HG03159 (cell line): ENCODE results near the gene TBC1D25.
A peak's percentile ranks its signal among the peaks of the same experiment; 100 is the strongest.

Experiments used
- ATAC-seq: cut with Tn5 transposase; IDR thresholded peaks from one replicate; pipeline ENCODE4 v1.9.1; 2021; ENCODE audit warnings: mild to moderate bottlenecking, moderate library complexity; ENCODE audit not compliant: unreplicated experiment

The TBC1D25 gene

DNA sequence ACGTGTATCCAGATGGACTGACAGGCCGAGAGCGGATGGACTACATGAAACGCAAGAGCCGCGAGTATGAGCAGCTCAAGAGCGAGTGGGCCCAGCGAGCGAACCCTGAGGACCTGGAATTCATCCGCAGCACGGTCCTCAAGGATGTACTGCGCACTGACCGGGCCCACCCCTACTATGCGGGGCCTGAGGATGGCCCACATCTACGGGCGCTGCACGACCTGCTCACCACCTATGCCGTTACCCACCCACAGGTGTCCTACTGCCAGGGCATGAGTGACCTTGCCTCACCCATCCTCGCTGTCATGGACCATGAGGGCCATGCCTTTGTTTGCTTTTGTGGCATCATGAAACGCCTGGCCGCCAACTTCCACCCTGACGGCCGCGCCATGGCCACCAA is 20.1 kb downstream of the TBC1D25 start:
- ATAC-seq = no peak

DNA sequence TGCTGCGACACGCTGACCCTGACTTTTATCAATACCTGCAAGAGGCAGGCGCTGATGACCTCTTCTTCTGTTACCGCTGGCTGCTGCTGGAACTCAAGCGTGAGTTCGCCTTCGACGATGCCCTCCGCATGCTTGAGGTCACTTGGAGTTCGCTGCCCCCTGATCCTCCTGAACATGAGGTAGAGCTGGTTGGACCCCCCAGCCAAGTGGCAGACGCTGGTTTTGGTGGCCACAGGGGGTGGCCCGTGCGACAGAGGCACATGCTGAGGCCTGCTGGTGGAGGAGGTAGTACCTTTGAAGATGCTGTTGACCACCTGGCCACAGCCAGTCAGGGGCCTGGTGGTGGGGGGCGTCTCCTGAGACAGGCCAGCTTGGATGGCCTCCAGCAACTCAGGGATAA is 20.5 kb downstream of the TBC1D25 start:
- no peak for ATAC-seq

DNA sequence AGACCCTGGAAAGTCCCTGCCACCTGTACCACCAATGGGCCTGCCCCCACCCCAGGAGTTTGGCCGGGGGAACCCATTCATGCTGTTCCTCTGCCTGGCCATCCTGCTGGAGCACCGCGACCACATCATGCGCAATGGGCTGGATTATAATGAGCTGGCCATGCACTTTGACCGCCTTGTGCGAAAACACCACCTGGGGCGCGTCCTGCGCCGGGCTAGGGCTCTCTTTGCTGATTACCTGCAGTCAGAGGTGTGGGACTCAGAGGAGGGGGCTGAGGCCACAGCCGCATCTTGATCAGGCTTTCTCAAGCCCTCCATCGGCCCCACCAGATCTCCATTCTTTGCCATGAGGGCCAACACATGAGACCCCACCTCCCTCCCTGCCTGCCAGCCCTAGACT is 21.2 kb downstream of the TBC1D25 start:
- no peak for ATAC-seq

DNA sequence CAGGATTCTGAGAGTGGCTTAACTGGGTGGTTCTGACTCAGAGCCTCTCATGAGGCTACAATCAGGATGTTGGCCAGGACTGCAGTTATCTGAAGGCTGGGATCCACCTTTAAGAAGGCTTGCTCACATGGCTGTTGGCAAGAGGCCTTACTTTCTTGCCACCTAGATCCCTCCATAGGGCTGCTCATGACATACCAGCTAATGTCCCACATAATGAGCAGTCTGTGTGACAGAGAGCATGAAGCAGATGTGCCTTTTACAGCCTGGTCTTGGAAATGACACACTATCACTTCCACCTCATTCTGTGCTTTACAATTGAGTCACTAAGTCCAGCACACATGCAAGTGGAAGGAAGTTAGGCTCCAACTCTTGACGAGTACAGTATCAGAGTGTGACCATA is 30.4 kb downstream of the TBC1D25 start:
- ATAC-seq = no peak

DNA sequence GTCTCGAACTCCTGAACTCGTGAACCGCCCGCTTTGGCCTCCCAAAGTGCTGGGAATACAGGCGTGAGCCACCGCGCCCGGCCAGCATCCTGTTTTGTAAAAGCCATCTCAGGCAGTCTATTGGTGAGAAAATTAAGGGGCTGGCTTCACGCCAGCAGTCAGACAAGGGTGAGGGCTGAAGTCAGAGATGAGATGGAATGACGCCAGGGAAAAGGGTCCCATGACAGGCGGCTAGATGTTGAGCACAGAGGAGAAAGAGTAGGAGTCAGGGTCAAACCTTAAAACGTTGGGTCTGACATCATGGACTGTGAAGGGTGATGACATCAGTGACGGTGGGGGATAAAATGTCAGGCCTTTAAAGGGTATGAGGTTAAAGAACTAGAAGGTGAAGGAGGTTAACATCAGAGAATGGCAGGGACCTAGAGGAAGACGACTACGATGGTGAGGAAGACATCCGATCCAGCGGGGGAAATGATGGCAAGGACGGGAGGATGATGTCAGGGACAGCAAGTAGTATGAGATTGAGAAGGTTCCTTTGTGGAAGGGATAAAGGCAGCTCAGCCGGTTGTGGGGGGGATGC is 34.3 kb downstream of the TBC1D25 start:
- peak; percentile 2 for ATAC-seq

DNA sequence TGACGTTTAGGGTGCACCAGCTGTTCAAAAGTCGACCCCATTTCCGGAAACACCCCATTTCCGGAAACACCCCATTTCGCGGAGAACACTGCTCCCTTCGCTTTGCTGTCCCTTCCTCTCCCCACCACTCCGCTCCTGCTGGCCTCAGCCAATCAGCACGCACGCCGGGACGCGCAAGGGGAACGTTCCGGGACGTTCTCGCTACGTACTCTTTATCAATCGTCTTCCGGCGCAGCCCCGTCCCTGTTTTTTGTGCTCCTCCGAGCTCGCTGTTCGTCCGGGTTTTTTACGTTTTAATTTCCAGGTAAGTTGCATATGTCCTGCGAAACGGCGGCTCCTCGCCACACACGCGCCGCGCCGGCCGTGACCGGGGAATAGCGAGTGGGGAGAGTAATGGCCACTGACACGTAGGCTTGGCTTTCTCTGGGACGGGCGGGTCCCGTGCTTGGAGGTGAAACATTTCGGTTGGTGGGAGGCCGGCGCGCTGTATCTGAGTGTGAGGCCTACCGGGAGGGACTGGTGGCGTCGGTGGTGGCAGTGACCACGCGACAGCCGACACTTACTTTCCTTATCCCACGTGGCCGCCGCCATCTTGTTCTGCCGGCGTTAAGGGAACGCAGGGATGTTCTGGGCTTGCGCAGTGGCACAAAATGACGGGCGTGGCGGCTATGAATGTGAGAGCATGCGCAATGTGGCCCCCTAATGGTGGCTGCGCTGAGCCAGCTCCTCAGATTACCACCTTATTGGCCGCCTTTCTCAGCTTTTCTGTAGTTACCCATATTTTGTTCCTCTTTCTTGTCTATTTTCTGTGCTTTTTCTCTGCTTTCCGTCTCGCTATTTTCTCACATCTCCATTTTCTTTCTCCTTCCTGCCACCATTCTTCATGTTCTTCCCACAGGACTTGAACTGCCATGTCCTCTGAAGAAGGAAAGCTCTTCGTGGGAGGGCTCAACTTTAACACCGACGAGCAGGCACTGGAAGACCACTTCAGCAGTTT is 35.1 kb downstream of the TBC1D25 start, which contains the start of gene RBM3:
Gene RBM3 (plus strand): TSS at position 215 of the 997 bp plus-strand sequence. CDS start 697 bp downstream, at position 912.
- peak; percentile 88 for ATAC-seq

DNA sequence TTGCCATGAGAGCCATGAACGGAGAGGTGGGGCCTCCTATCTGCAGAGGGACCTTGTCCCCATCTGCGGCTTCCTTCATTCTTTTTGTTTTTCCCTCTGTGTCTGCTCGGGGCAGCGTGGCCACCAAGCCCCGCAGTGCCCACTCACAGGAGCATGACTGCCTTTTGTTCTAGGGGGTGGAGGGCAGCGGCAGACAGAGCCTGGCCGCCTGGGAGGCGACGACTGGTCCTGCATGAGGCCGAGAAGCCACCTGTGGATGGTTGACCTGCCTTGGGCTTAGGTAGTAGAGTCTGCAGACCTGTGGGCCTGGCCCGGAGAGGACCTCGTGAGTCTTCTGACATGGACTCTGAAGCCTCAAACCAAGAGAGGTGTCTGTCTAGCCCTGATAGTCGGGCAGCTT is 36.1 kb downstream of the TBC1D25 start:
- ATAC-seq = no peak

DNA sequence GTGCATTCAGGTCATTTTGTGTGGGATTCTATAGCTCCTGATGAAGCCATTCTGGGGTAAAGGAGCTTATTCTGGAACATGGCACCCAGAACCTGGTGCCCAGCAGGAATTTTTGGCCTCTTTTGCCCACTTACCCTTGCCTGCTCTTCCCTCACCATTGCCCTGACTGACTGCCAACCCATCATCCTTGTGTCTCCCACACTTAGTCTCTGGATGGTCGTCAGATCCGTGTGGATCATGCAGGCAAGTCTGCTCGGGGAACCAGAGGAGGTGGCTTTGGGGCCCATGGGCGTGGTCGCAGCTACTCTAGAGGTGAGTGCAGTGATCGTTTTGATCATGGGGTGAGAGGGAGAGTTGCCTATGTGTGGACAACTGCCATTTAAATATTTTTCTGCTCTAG is 36.6 kb downstream of the TBC1D25 start:
- ATAC-seq = no peak

DNA sequence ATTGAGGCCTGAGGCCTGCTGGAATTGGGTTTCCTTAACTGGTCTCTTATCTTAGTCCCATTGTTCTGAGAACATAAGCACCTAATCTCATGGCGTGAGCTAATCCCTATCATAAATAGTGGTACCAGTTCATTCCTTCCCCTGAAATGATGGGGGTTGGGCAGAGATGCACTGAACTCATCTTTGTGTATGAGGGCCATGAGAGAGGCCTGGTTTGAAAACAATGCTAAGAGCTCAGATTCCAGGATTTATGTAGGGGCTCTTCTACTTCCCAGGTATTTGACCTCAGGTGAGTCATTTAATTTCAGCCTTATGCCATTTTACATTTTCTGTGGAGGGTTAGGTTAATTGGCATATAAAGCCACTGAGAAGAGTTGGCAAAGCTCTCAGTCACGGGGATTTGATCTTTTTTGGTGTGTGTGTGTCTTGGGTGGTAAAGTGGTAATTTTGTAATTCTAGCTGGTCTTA is 39.2 kb downstream of the TBC1D25 start:
- no peak for ATAC-seq

DNA sequence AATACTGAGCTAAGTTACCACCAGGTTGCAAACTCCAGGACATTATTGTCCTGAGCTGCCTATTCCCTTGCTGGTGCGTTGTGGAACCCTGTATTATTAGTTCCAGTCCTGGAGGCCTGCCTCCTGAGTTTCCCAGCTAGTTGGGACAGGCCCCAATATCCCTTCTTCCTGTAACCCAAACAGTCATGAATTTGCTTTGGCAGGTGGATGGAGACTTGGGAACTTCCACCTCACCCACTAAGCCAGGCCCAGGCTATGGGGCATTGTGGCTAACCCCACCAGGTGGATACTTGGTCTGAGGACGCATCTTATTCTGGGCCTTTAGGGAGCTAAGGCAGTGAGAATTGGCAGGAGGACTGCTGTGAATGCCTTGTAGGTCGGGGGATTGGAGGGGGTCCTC is 39.7 kb downstream of the TBC1D25 start:
- ATAC-seq = no peak

DNA sequence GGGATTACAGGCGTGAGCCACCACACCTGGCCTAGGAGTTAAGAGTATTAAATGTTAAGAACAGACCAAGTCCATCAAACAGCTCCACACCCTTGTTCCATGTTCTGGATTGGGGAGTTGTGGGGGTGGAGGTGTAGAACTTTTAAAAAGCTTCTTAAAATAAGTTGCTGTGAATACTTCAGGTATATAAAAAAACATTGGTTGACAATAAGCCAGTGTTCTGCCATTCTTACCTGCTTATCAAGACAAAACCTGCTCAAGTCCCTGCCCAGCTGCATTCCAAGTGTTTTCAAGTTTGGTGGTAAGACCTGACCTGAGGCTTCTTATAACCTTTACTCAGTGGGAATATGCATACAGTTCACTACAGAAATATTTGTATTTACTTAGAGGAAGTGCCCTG is 41.1 kb downstream of the TBC1D25 start:
- no peak for ATAC-seq

DNA sequence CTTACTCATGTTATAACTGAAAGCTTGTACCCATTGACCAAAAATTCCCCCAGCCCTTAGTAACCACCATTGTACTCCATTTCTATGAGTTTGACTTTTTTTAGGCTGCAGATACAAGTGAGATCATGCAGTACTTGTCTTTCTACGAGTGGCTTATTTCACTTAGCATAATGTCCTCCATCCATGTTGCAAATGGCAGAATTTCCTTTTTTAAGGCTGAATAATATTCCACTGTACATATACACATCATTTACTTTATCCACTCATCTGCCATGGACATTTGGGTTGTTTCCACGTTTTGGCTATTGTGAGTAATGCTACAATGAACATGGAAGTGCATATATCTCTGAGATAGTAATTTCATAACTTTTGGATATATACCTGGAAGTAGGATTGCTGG is 45.2 kb downstream of the TBC1D25 start:
- ATAC-seq = no peak

DNA sequence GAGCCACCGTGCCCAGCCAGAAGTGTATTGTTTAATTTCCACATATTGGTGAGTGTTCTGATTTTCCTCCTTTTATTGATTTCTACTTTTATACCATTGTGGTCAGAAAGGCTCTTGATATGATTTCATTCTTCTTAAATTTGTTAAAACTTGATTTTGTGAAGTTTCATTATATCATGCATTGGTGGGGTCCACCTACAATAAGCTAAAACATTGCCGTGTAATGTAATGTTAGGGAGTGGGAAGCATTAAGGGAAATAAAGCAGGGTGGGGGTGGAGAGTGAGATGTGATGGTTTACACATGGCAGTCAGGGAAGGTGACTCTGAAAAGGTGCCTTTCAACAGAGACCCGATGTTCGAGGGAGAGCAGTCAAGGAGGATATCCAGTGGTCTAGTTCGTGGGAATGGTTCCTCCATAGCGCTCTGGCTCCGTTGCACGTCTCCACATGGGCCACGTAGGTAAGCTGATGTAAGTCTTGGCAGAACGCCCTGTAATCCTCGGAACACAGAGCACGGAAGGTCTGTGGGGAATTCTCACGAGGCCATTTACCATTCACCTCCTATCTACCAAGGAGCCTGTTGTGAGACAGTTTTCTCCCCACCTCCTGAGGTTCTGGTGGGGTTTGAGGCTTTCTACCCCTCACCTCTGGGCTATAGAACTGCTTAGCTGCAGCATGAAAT is 50.1 kb downstream of the TBC1D25 start:
- no peak for ATAC-seq

DNA sequence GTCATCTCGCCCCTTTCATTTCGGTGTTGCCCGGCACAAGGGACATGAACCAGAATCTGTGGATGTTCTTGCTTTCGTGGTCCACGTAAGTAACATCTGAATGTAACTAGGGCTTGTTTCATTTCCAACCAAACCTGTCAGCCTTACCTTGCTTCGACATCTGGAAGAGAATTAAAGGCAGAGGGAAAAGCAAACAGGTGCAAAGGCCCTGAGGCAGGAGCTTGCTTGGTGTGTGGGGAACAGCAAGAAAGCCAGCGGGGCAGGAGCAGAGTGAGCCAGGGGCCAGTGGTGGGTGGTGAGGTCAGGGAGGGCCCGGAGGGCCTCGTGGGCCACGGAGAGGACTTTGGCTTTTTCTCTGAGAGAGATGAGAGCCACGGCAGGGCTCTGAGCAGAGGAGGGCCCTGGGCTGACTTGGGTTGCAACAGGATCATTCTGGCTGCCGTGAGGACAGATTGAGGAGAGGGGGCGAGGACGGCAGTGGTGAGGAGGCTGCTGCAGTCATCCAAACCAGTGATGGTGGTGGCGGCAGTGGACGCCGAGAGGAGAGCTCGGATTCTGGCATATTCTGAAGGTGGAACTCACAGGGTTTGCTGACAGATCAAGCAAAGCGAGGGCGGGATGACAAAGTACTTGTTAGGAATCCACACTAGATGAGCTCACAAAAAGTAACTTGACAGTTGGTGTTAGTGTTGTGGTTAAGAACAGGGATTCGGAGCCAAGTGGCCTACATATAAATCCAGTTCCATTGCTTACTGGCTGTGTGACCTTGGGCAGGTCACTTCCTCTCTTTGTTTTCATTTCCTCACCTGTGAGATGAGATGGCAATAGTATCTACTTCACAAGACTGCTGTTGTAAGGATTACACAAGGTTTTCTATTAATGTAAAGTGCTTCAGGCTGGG is 50.9 kb downstream of the TBC1D25 start:
- ATAC-seq = no peak

DNA sequence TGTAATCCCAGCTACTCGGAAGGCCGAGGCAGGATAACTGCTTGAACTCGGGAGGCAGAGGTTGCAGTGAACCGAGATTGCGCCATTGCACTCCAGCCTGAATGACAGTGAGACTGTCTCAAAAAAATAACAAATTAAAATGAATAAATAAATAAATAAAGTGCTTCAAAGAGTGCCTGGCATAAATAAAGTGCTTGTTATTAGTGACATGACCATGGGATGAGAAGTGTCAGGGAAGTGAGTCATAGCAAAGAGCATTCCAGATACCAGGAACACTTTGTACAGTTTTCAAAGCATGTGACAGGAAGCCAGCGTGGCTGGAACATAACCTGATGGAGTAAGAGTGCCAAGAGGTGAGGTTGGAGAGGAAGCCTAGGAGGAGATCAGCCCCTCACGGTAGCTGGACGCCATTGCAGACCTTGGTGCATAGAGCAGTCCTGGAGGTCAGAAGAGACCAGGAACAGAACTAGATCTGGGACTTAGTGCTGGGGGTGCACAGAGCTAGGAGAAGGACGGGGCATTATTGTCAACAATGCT is 51.8 kb downstream of the TBC1D25 start:
- no peak for ATAC-seq

DNA sequence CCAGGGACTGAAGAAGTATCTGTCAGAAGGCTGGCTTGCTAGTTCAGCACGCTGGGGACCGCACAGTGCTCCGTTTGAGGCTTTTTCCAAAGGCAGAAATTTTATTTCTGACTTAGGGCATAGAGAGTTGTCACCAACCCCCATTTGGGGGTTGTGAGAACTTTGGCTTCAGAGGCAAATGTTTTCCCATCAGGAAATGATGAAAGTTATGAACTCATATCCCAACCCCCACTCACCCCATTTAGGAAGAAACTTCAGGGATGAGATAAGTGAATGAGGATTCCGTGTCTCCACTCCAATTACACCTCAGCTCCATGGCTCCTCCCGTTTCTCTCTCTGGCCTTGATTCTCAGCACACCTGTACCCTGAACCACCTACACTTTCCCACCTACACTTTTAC is 53.5 kb downstream of the TBC1D25 start:
- ATAC-seq = no peak

DNA sequence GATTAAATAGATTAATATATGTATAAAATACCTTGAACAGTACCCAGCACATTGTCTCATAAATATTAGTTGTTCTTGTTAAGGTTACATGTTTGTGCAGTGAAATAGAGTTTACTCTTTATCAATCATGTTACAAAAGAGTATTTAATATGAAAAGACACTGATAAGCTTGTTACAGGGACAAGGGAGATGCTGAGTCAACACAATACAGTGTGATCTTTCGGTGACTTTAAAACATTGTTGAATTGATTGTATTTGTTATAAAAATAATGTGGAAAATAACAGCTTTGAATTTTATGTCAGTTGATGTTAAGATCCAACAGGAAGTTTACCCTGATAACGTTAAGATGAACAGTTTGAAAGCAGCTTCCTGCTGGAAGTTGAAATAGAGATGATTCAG is 56.4 kb downstream of the TBC1D25 start:
- ATAC-seq = no peak

DNA sequence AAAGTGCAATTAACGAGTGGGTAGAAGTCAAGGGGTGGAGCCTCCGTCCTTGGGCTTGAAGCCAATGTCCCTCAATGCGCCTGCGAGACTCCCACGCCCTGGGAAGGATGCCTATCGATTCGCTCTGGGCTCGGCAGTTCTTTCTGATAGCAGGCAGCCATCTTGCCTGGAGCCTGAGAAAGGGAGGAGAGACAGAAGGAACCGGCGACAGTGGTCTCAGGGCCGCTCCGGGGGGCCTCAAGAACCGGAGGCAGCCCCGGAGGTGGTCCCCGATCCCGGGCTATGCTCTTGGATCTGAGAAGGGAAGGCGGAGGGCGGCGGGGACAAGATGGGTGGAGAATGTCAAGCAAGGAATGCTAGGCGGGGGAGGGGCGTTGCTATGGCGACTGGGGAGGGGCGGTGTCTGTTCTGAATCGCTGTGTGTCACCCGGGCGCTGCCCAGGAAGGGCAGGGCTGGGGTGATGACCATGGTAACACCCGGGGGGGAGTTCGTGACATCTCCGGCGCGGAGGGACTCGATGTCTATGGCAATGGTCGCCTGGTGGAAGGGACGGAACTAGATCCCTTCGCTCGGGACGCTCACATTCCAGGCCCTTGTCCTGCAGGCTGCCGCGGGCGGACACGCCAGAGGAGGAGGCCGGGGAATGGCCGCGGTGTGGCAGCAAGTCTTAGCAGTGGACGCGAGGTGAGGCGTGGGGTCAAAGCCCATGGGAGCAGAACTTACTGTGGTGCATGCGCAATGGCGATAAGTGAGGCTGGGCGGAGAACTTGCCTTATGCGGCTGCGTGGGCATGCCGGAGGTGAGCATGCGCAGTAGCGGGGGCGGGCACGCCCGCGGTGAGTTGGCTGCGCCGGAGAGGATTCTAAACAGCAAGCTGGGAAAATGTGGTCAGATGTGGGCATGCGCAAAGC is 58.1 kb downstream of the TBC1D25 start, which contains the start of gene WDR13:
Gene WDR13 (plus strand): TSS at position 140 of the 912 bp plus-strand sequence. CDS start 505 bp downstream, at position 645.
- peak; percentile 63 for ATAC-seq

DNA sequence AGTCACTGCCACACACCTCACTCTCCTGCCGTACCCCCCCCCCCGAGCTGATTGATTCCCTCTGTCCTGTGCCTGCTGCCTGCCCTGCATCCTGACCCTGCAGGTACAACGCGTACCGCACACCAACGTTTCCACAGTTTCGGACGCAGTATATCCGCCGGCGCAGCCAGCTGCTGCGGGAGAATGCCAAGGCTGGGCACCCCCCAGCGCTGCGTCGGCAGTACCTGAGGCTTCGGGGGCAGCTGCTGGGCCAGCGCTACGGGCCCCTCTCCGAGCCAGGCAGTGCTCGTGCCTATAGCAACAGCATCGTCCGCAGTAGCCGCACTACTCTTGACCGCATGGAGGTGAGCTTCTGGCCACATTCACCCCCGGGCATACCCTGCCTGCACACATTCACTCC is 59.1 kb downstream of the TBC1D25 start:
- no peak for ATAC-seq
